Measurements from ENCODE around the gene BCAS3. TPM values are rescaled to one million over a fixed set of nuclear protein-coding genes. Genes with fewer than 3 reads are reported as not detected.

Gene BCAS3
- total RNA-seq, 2 donors from 2014 or later, result 44.1 to 71.5 TPM

DNA sequence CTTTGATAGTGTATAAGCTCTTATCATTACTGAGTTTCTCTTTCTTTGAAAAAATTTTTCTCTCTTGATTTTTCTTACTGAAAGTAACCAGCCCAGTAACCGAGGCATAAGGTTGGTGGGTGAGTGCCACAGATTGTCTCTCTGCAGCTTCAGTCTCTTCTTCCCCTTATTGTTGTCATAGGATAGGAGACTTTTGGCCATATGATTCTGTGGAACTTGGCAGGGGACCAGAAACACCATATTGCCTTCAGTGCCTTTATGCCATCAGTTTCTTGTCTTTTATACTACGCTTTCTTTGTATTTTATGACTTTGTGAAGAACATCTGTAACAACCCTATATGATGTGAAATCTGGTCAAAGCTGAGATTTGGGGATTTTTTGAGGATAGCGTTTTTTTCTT lies 380.4 kb downstream of the BCAS3 start:
- ATAC-seq (no peak), DNase-seq (no peak)
- no peak for TF ChIP-seq POLR2A (IDR thresholded peaks at IDR 0.05)
- TF ChIP-seq, protein P1, sequence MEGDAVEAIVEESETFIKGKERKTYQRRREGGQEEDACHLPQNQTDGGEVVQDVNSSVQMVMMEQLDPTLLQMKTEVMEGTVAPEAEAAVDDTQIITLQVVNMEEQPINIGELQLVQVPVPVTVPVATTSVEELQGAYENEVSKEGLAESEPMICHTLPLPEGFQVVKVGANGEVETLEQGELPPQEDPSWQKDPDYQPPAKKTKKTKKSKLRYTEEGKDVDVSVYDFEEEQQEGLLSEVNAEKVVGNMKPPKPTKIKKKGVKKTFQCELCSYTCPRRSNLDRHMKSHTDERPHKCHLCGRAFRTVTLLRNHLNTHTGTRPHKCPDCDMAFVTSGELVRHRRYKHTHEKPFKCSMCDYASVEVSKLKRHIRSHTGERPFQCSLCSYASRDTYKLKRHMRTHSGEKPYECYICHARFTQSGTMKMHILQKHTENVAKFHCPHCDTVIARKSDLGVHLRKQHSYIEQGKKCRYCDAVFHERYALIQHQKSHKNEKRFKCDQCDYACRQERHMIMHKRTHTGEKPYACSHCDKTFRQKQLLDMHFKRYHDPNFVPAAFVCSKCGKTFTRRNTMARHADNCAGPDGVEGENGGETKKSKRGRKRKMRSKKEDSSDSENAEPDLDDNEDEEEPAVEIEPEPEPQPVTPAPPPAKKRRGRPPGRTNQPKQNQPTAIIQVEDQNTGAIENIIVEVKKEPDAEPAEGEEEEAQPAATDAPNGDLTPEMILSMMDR (IDR thresholded peaks at IDR 0.05), result no peak
- intact Hi-C loops (cut with DNase I), result no loop called here
- H3K36me3 ChIP-seq (replicated peaks in 1 of 2; ENCODE audit: insufficient read depth in 1 of 2, low read depth in 2 of 2), result no peaks in the 10 kb centered on the region
- H3K4me3 ChIP-seq, result no peak overlapping the region
- H3K9me3 ChIP-seq, result no peaks in the 10 kb centered on the region
- no peaks in the 10 kb centered on the region for H3K4me1 ChIP-seq
- no peak overlapping the region for H3K27ac ChIP-seq
- H3K27me3 ChIP-seq, result no peaks in the 10 kb centered on the region
- 90 to 96% methylated on average over 3 of the region's 3 CpGs for WGBS, 2 donors

DNA sequence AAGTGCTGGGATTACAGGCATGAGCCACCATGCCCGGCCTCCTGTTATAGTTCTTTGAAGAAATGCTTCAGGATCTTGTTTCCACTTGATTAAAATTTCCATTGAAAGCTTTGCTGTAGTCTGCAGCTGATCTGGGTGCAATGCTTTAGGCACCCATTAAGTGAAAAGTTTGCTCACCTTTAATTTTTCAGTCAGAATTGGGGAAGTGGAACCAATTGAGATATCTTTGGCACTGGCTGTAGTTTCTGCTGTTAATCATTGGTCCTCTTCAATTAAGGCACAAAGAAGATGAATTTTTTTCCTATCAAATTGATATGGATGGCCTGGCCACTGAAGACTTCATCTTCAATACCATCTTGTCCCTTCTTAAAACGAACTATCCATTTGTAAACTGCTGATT lies 385.9 kb downstream of the BCAS3 start:
- Histone ChIP-seq H3K36me3 (replicated peaks in 1 of 2; ENCODE audit: insufficient read depth in 1 of 2, low read depth in 2 of 2) (no peaks in the 10 kb centered on the region), H3K9me3 (no peaks in the 10 kb centered on the region), H3K27me3 (no peaks in the 10 kb centered on the region), H3K27ac (no peak overlapping the region), H3K4me3 (no peak overlapping the region), H3K4me1 (peaks cover 9% of the 10 kb centered on the region)
- 90 to 97% methylated on average over 2 of the region's 2 CpGs for WGBS, 2 donors
- intact Hi-C loops (cut with DNase I), result no loop called here
- DNase-seq (no peak), ATAC-seq (no peak)
- TF ChIP-seq, protein P1 (IDR thresholded peaks at IDR 0.05), result no peak
- no peak for TF ChIP-seq POLR2A (IDR thresholded peaks at IDR 0.05)

DNA sequence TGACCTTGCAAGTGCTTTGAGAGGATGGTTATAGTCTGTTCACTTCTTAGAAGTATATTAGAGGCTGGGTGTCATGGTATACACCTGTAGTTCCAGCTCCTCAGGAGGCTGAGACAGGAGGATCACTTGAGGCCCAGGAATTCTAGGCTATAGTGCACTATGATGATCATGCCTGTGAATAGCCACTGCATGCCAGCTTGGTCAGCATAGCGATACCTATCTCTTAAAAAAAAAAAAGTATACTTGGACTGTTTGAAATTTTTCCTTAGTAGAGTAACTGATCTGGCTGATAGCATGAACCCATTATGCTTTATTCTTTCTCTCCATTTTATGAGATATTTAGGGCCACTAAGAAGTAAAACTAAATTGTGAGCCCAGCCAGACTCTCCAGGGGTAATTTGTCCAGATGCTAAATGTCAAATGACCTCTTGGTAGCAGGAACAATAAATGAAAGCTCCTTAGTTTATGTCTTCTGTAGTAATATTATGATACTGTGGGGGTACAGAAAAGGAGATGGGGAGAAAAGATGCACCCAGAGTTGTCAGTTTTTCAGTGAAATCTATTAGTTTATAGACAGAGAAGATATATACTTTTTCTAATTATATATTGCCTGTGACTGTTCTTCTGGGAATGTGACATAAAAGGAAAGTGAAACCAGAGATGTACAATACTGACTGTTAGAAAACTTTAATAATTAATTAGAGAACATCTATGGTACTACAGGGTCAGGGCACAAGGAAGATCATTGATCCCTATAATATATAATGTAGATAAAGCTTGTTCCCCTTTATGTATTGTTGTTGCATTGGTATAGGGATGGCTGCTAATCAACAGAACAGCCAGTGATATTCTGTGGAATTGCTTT lies 386.7 kb downstream of the BCAS3 start:
- intact Hi-C loops (cut with DNase I), result no loop called here
- DNase-seq (no peak), ATAC-seq (no peak)
- no peaks in the 10 kb centered on the region for H3K36me3 ChIP-seq (replicated peaks in 1 of 2; ENCODE audit: insufficient read depth in 1 of 2, low read depth in 2 of 2)
- no peaks in the 10 kb centered on the region for H3K9me3 ChIP-seq
- WGBS, 2 donors, result 92 to 96% methylated on average over 1 of the region's 1 CpG
- H3K27ac ChIP-seq, result no peak overlapping the region
- H3K4me1 ChIP-seq, result peaks cover 9% of the 10 kb centered on the region
- no peak for TF ChIP-seq POLR2A (IDR thresholded peaks at IDR 0.05)
- TF ChIP-seq, protein P1 (IDR thresholded peaks at IDR 0.05), result no peak
- H3K27me3 ChIP-seq, result no peaks in the 10 kb centered on the region
- H3K4me3 ChIP-seq, result no peak overlapping the region

DNA sequence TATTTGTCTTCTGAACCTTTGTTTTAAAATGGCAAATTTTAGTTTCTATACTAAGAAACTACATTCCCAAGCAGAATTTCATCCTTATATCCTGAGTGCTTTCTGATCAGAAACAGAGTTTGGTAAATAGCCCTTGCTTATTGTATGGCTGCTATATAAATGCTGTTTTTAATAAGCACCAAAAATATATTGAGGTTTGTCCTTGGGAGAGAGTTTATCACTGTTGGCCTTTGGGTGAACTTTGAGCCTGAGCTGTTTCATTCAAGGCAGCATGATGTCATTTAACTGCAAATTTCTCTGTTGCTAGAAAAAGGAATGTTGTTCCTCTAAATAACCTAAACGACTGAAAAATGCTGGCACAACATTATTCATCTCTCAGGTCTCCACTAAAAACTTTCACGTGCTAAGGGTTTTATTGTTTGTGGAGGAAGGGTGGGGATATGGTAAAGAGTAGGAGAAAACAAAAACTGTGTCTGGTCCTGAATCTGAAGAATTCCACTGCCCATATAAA lies 387.7 kb downstream of the BCAS3 start:
- 7 to 14% methylated on average over 2 of the region's 2 CpGs for WGBS, 2 donors
- Histone ChIP-seq H3K4me3 (no peak overlapping the region), H3K27me3 (no peaks in the 10 kb centered on the region), H3K27ac (no peak overlapping the region), H3K9me3 (no peaks in the 10 kb centered on the region), H3K36me3 (replicated peaks in 1 of 2; ENCODE audit: insufficient read depth in 1 of 2, low read depth in 2 of 2) (no peaks in the 10 kb centered on the region), H3K4me1 (peaks cover 9% of the 10 kb centered on the region)
- intact Hi-C loops (cut with DNase I), result no loop called here
- ATAC-seq (no peak), DNase-seq (no peak)
- TF ChIP-seq POLR2A (IDR thresholded peaks at IDR 0.05), result no peak
- TF ChIP-seq, protein P1 (IDR thresholded peaks at IDR 0.05), result no peak

Measured in body of pancreas (tissue), 4 donors.